NCI-H510A treated with DMSO at 0.1 percent for 48 hours (cell line): ENCODE data around the gene CPNE5.

ENCODE experiments used
- DNase-seq: peaks from one replicate; lab custom pipeline; 2025; lab: John Stamatoyannopoulos, UW

Gene CPNE5

DNA sequence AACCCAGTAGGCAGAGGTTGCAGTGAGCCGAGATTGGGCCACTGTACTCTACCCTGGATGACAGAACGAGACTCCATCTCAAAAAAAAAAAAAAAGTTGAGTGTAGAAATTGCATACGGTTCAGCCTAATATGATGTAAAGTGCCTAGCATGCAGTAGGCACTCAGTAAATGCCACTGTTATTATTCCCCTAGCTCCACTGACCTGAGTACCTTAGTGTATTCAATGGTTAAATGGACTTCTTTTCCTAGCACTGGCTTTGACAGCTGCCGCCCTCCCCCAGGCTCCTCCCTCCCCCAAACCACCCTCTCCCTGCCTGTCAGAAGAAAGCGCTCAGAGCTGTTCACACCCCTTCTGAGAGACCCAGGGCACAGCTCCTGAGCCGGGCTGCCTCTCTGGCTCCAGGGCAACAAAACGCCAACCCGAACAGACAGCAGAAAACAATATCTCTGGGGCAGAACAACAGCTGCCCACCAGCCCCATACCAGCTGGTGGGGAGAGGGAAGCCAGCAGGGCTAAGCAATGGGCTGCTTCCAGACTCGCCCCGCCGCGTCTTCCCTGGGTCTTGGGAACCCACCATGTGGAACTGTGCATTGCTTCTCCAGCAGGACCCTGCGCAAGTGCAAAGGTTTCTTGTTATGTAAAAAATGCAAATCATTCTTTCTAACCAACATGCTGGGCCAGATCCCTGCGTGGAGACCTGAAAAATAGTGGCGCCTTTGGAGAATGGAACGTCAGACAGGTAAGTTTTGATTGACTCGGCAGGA is 4.5 kb downstream of the CPNE5 start:
- no peak for DNase-seq

- no peak for DNase-seq
These were observed 6.0 kb downstream of the CPNE5 start for GRCh38 chr6:36833182-36833789.

- no peak for DNase-seq
These were observed 6.9 kb downstream of the CPNE5 start for GRCh38 chr6:36832313-36832712.

GRCh38 chr6:36830577-36830976 is 8.7 kb downstream of the CPNE5 start:
- no peak for DNase-seq

DNA sequence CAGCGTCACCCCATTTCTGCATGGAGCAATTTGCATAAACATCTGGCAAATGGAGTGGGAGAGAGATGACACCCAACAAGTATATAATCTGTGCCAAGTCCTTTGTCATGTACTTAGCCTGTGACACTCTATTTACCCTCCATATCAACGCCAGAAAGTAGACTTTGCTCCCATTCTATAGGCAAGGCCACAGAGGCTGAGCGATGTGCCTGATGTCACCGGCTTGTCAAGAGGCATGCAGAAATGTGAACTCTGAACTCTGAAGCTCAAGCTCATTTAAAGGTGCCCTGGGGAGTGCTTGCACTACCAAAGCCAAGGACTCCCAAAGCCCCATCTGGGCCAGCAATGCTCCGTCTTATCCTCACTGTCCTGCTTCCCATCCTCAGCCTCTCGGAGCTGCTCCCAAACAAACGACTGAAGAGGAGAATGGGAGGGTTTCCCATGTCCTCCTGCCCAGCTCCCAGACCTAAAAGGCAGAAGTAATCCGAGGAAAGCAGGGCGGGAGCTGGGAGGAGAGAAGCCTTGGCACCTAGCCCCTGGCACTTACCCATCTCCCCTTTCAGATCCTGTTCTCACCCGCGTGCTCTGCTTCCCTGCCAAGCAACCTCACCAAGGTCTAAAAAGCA is 9.2 kb downstream of the CPNE5 start:
- DNase-seq = no peak

- DNase-seq = no peak
These were observed 11.8 kb downstream of the CPNE5 start for GRCh38 chr6:36827261-36828079.

- no peak for DNase-seq
These were observed 12.6 kb downstream of the CPNE5 start for GRCh38 chr6:36826520-36827227.

GRCh38 chr6:36825994-36826393 is 13.2 kb downstream of the CPNE5 start:
- DNase-seq = no peak

DNA sequence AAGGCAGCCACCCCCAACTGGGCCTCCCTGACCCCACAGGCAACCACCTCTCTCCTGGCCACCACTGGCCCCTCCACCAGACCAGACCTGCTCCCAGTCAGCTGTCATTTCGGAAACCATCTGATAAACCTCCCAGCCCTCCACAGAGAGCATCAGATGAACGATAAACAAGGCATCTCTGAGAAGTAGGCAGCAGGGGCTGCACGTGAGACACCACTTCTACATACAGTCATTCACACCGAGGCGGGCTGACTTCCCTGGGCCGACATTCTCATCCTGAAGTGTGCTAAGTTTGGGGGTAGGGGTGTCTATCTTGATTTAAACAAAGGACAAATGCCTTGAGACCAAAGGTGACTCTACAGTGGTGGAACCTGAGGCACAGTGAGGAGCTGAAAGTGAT is 13.8 kb downstream of the CPNE5 start:
- no peak for DNase-seq

DNA sequence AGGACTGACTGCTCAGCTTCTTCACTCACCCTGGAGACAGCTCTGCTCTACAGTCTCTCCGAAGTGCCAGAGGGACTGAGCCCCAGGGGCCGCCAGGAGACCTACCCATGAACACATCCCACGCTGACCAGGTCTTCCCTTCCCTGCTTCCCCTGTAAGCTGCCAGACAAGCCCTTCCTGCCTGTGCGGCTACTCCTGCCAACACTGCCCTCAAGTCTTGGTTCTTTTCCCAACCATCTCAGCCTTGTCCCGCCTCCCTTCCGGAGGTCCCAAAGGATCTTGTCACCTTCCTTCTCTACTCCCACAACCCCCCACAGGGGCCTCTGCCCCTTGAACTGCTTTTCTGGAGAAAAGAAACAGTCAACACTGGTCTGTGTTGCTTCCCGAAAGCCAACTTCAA is 15.0 kb downstream of the CPNE5 start:
- no peak for DNase-seq

GRCh38 chr6:36823421-36824096 is 15.7 kb downstream of the CPNE5 start:
- no peak for DNase-seq

GRCh38 chr6:36822506-36823269 is 16.6 kb downstream of the CPNE5 start:
- no peak for DNase-seq

DNA sequence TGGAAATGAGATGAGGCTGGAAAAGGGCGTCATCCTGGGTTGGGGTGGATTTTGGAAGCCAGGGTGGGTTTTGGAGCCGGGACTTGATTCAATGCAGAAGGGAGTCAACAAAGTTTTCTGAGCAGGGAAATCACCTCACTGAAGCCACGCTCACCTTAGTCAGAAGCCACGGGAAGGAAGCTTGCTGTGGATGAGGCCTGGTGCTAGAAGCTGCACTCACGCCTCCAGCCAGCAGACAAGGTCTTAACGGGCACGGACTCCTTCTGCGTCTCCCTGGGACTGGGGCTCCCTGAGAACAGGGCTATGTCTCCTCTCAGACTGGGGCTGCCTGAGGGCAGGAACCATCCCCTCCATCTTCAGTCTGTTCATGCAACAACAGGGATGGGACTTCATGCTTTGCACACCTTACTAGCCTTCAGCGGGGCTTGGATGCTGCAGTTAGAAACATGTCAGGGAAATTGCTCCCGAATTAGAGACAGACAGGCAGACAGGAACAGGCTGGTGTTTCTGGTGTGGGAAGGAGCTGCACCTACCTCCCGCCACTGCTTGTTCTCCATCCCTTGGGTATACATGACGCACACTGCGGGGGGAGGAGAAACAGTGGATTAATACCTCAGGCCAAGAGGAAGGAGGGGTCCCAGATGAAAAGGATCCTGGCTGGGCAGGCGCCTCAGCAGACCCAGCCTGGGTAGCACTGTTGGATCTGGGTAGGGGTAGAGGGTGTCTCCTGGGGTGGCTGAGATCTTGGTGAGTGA is 17.5 kb downstream of the CPNE5 start:
- DNase-seq = no peak

DNA sequence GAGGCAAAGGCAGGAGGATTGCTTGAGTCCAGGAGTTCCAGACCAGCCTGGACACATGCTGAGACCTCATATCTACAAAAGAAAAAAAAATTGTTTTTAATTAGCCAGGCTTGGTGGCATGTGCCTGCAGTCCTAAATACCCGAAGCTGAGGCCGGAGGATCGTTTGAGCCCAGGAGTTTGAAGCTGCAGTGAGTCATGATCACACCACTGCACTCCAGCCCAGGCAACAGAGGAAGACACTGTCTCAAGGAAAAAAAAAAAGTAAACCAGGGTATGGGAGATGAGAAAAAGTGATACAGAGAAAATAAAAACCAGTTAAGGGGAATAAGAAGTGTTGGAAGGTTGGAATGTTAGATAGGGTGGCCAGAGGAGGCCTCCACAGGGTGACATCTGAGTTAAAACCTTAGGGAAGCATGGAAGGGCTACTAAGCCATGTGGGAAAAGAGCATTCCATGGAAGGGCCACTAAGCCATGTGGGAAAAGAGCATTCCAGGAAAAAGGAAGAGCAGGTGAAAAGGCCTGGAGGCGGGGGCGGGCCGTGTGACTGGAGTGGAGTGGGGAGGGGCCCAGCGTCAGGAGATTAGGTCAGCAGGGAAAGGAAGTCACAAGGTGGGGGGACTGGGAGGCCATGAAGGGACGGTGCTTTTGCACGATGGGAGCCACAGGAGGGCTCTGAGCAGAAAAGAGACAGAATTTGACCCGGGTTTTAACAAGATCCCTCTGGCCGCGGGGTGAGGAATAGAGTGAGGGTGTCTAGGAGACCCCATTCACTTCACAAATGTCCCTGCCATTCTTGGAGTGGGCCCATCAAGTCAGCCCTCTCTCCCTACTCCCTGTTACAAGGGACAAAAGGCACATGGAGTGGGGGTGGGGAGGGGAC is 18.3 kb downstream of the CPNE5 start:
- DNase-seq = no peak

- DNase-seq = no peak
These were observed 20.5 kb downstream of the CPNE5 start for GRCh38 chr6:36818756-36819155.

DNA sequence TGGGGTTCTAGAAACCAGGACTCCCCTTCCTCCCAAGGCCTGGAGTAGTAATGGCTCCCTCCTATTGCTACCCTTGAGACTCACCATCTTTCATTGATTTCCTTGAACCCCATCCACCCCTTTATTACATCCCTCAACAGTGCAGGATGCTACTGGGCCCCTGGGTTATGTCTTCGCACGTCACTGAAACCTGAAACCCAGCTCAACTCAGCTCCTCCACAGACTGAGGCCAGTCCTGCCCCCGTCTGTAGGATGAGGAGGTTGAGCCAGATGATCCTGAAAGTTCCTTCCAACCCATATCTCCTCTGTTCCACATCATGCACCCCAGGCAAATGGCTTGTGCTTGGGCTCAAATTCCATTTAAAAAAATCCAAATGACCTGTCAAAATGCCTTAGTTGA is 21.4 kb downstream of the CPNE5 start:
- DNase-seq = no peak

GRCh38 chr6:36817176-36817817 is 21.9 kb downstream of the CPNE5 start:
- no peak for DNase-seq
